Osteocyte (in vitro differentiated cells): Measurements from ENCODE around the gene HECW1. TPM values are rescaled to one million over a fixed set of nuclear protein-coding genes. Genes with fewer than 3 reads are reported as not detected.
"Not testable (repeated sequence)": the region's sequence is repeated elsewhere in the genome, so short reads cannot be mapped to it uniquely, and the experiment has no call there.

Experiments
- DNase-seq: peaks from one replicate; pipeline ENCODE4 v3.0.0; 2021; ENCODE audit warnings: mixed read lengths; ENCODE audit not compliant: unreplicated experiment; ENCODE audit errors: extremely low spot score
- H3K27ac Mint-ChIP-seq: one replicate; pipeline ENCODE4 v1.8.0; 2021; ENCODE audit warnings: mild to moderate bottlenecking, mixed read lengths; ENCODE audit not compliant: unreplicated experiment
- H3K27me3 Mint-ChIP-seq: one replicate; pipeline ENCODE4 v1.8.0; 2021; ENCODE audit warnings: mixed read lengths; ENCODE audit not compliant: unreplicated experiment
- H3K36me3 Mint-ChIP-seq: one replicate; pipeline ENCODE4 v1.8.0; 2021; ENCODE audit warnings: mixed read lengths; ENCODE audit not compliant: unreplicated experiment
- H3K4me1 Mint-ChIP-seq: one replicate; pipeline ENCODE4 v1.8.0; 2021; ENCODE audit warnings: mixed read lengths; ENCODE audit not compliant: unreplicated experiment
- H3K4me3 Mint-ChIP-seq: one replicate; pipeline ENCODE4 v1.8.0; 2021; ENCODE audit warnings: mild to moderate bottlenecking, moderate library complexity, mixed read lengths; ENCODE audit not compliant: unreplicated experiment
- H3K9me3 Mint-ChIP-seq: one replicate; pipeline ENCODE4 v1.8.0; 2021; ENCODE audit warnings: mixed read lengths; ENCODE audit not compliant: unreplicated experiment
- total RNA-seq: library from RNA; stranded (reverse); gene quantifications from 2 replicates; pipeline ENCODE4 v1.2.1, GENCODE V29; 2021
- TF ChIP-seq, protein P1 (sequence below): fragments of 200-600 bp; sonication (generic); IDR thresholded peaks from 2 replicates; pipeline ENCODE4 v1.5.0; 2021; ENCODE audit warnings: antibody characterized with exemption, mild to moderate bottlenecking, moderate library complexity

The HECW1 gene
- total RNA-seq, 1 donor from 2014 or later = 0.16 TPM

DNA sequence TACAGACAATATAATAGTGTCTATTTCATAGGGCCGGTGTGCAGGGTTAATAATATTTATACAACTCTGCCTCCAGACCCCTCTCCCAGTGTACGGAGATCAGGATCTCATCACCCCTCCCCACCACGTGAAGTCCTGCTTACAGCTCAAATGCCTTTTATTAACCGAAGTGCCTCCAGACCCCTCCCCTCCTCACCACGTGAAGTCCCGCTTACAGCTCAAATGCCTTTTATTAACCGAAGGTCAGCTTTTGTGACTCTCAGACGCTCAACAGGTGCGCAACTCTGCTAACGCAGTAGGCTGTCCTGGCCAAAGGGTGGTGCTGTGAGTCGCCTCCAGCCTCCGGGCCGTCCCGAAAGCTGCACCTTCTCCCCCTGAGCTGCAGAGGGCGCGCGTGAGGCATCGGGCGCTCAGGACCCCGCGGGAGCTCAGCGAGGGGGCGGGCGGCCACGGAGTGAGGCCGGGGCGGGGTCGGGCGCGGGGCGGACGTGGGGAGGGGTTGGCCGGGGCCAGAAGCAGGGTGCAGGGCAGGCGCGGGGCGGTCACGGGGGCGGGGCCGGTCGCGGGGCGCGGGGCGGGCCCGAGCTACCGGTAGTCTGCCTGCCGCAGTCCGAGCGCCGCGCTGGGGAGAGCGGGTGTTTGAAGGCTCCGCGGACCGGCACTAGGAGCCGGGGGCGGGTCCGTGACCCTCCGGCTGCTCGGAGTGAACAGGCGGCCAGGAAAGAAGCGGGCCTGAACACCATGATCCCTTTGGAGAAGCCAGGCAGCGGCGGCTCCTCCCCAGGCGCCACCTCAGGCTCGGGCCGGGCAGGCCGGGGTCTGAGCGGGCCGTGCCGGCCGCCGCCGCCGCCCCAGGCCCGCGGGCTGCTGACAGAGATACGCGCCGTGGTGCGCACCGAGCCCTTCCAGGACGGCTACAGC, 470.3 kb downstream of the HECW1 start, which contains the start of gene STK17A:
Gene STK17A (plus strand): TSS at position 606 of the 921 bp plus-strand sequence. CDS start 136 bp downstream, at position 742.
- TF ChIP-seq, protein P1, sequence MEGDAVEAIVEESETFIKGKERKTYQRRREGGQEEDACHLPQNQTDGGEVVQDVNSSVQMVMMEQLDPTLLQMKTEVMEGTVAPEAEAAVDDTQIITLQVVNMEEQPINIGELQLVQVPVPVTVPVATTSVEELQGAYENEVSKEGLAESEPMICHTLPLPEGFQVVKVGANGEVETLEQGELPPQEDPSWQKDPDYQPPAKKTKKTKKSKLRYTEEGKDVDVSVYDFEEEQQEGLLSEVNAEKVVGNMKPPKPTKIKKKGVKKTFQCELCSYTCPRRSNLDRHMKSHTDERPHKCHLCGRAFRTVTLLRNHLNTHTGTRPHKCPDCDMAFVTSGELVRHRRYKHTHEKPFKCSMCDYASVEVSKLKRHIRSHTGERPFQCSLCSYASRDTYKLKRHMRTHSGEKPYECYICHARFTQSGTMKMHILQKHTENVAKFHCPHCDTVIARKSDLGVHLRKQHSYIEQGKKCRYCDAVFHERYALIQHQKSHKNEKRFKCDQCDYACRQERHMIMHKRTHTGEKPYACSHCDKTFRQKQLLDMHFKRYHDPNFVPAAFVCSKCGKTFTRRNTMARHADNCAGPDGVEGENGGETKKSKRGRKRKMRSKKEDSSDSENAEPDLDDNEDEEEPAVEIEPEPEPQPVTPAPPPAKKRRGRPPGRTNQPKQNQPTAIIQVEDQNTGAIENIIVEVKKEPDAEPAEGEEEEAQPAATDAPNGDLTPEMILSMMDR = peak; percentile 95
- peak within 1 kb of the TSS; percentile 94 for H3K27ac Mint-ChIP-seq
- H3K27me3 Mint-ChIP-seq = peaks cover 25% of the 10 kb centered on the region
- peaks cover 29% of the 10 kb centered on the region for H3K4me1 Mint-ChIP-seq
- H3K4me3 Mint-ChIP-seq = peak within 1 kb of the TSS; percentile 87
- H3K9me3 Mint-ChIP-seq = no peaks in the 10 kb centered on the region
- peaks cover 2% of the 10 kb centered on the region for H3K36me3 Mint-ChIP-seq
- DNase-seq = peak; percentile 98

DNA sequence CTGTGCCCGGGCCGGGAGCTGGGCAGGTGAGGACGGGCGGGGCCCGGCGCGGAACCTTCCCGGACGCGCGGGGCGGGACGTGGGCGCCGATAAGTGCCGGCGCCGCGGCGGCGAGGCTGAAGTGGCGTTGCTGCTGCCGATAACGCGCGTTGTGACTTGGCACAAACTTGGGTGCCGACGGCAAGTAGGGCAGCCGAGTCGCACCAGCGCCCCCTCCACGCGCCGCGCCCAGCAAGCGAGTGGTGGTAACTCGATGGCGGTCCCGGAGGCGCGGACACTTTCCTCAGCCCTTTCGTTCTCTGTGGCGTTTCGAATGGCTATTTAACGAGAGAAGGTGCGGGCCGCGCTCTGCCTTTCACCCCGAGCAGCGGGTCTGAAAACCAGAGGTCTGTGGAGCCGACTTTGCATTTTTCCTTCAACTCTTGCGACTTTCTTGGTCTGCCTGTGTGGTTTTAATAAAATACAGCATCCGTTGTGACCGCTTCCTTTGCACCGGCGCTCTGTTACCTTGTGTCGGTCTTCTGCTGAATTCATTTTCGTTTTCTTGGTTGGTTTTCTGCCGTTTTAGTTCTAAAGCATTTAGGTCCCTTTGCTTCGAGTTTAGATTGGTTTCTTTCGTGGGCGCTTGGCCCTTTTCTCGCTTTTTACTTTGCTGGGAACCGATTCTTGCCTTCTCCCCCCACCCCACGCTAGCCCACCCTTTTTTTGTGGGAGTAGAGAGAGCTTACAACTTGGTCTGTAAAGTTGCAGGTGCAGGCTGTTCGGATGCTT, 471.2 kb downstream of the HECW1 start:
- Mint-ChIP-seq H3K9me3 (no peaks in the 10 kb centered on the region), H3K27ac (peak overlapping the region; percentile 94), H3K36me3 (peaks cover 2% of the 10 kb centered on the region), H3K27me3 (peaks cover 25% of the 10 kb centered on the region), H3K4me3 (peak overlapping the region; percentile 87), H3K4me1 (peaks cover 29% of the 10 kb centered on the region)
- DNase-seq = peak; percentile 90
- TF ChIP-seq, protein P1 = peak; percentile 34

DNA sequence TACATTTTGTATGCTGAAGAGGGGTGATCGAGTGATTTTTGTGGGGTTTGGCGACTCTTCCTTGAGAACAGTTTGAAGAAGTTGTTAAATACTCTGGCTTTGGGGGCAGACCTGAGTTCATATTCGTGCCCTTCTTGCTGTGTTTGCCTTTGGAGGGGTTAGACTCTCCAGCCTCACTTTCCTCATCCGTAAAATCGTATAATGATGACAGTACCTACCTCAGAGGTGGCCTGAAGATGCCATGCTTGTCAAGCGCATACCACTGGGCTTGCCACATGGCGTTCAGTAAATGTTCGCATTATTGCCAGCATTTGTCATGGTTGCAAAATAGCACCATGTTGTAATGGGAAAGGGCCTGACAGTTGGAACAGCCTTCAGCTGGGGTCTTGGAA, 471.7 kb downstream of the HECW1 start:
- Mint-ChIP-seq H3K4me3 (peak overlapping the region; percentile 87), H3K27me3 (peaks cover 22% of the 10 kb centered on the region), H3K27ac (peak overlapping the region; percentile 94), H3K9me3 (no peaks in the 10 kb centered on the region), H3K36me3 (peaks cover 2% of the 10 kb centered on the region), H3K4me1 (peaks cover 33% of the 10 kb centered on the region)
- TF ChIP-seq, protein P1 = no peak
- DNase-seq = no peak

DNA sequence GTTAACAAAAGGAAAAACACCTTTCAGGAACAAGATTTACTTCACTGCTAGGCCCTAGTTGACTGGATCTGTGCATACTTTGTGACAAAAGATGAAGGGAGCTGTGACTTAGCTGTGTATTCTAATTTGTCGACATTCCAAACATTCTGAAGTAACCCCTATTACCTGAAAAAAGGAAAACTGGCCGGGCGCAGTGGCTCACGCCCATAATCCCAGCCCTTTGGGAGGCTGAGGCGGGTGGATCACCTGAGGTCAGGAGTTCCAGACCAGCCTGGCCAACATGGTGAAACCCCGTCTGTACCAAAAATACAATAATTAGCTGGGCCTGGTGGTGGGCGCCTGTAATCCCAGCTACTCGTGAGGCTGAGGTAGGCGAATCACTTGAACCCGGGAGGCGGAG, 472.3 kb downstream of the HECW1 start:
- not testable (repeated sequence) for H3K36me3 Mint-ChIP-seq, DNase-seq, H3K9me3 Mint-ChIP-seq
- peaks cover 38% of the 10 kb centered on the region for H3K4me1 Mint-ChIP-seq
- peaks cover 22% of the 10 kb centered on the region for H3K27me3 Mint-ChIP-seq
- peak overlapping the region; percentile 87 for H3K4me3 Mint-ChIP-seq
- peak overlapping the region; percentile 94 for H3K27ac Mint-ChIP-seq

DNA sequence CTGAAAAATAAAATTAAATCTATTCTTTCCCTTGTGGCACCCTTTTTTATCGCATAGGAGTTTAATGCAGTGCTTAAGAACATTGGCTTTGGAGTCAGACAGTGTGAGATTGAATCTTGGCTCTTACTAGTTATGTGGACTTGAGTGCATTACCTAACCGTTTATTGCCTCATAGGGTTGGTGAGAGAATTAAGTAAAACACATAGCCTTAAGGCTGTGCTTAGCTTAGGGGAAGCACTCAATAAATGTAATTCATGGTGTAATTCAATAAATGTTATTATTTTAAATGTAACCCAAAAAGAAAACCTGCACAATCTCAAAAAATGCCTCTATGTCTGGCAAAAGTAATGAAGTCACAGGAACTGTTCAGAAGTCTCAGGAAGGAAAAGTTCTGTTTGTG, 473.1 kb downstream of the HECW1 start:
- Mint-ChIP-seq H3K4me3 (peak overlapping the region; percentile 20), H3K27me3 (peaks cover 19% of the 10 kb centered on the region), H3K27ac (peak overlapping the region; percentile 21), H3K36me3 (no peaks in the 10 kb centered on the region), H3K9me3 (no peaks in the 10 kb centered on the region), H3K4me1 (peaks cover 41% of the 10 kb centered on the region)
- TF ChIP-seq, protein P1 = no peak
- no peak for DNase-seq
